Measurements from ENCODE around the gene TNIP3.

The TNIP3 gene

DNA sequence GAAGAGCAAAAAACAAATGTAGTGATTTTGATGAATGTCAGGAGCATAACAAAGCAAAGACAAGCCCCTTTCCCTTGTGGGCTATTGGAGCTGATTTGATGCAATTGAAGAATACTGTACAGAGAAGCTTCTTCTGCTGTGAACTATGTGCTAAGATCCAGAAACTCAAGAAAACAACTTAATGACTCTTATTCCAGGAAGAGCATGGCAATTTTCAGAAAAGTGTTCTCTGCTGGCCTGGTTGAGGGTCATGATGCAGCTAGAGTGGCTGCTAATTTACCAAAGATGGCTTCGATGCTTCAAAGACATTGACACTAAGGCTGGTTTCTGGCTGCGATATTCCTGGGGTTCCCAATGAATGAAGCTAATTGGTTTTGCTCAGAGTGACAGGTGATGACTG is 45.8 kb downstream of the TNIP3 start:
- no peak for TF ChIP-seq ZFX (IDR thresholded peaks at IDR 0.05; ENCODE audit: borderline replicate concordance)
- no peak for TF ChIP-seq CTCF (IDR thresholded peaks at IDR 0.05)
- no peak overlapping the region for H3K27ac ChIP-seq

GRCh38 chr4:121114756-121115155 is 49.4 kb downstream of the TNIP3 start:
- TF ChIP-seq CTCF (IDR thresholded peaks at IDR 0.05) (no peak), ZFX (IDR thresholded peaks at IDR 0.05; ENCODE audit: borderline replicate concordance) (no peak)
- H3K27ac ChIP-seq = no peak overlapping the region

DNA sequence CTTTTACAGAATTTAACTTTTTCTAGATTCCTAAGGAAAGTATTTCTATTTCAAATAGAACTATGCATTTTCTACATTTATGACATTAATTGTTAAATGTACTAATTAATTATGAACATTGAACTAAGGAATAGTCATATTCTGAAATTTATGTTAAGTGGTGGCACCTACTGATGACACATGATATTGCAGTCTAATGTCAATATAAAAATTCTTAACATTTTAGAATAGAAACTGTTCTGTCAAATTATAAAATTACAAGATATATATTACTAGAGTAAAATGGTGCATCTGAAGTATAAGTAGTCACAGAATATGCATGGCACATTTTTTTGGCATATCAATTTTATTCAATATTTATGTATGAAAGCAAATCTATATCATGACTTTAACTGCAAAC is 51.6 kb downstream of the TNIP3 start:
- no peak overlapping the region for H3K27ac ChIP-seq
- TF ChIP-seq CTCF (IDR thresholded peaks at IDR 0.05) (peak; percentile 65), ZFX (IDR thresholded peaks at IDR 0.05; ENCODE audit: borderline replicate concordance) (no peak)

DNA sequence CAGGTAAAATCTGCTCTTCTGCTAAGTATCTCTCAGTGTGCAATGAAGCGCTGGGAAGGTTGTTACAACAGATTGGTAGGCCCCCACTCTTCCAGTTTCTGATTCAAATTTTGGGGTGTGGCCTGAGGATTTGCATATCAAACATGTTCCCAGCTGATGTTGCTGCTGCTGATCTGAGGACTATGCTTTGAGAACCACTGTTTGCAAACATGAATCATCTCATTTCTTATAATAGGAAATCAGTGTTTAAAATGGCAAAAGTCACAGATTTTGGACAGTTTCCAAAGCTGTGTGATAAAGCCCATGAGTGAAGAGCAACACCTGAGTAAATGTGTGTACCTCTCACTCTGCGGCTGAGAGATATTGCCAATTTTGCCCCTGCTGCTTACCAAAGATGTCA is 55.6 kb downstream of the TNIP3 start:
- TF ChIP-seq ZFX (IDR thresholded peaks at IDR 0.05; ENCODE audit: borderline replicate concordance) = no peak
- no peak for TF ChIP-seq CTCF (IDR thresholded peaks at IDR 0.05)

DNA sequence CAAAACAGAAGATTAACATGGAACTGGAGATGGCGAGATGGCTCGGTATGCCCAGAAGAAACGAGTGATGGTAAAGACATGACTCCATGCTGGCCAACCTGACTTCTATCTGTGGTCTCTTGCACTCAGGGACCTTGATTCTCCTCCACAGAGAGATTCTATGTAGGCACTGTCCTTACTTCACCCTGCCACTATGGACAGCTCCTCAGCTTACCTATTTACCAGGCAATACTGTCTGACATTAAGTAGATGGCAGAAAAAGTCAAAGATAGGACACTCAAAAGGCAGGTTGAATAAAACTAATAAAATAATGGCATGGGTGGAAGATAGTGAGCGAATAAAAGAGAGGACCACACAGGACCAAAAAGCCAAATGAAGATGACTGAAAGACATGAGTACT is 56.6 kb downstream of the TNIP3 start:
- TF ChIP-seq CTCF (IDR thresholded peaks at IDR 0.05) (no peak), ZFX (IDR thresholded peaks at IDR 0.05; ENCODE audit: borderline replicate concordance) (no peak)

More for the DNA sequence above, 55.6 kb downstream of the TNIP3 start:
- no peak overlapping the region for H3K27ac ChIP-seq

DNA sequence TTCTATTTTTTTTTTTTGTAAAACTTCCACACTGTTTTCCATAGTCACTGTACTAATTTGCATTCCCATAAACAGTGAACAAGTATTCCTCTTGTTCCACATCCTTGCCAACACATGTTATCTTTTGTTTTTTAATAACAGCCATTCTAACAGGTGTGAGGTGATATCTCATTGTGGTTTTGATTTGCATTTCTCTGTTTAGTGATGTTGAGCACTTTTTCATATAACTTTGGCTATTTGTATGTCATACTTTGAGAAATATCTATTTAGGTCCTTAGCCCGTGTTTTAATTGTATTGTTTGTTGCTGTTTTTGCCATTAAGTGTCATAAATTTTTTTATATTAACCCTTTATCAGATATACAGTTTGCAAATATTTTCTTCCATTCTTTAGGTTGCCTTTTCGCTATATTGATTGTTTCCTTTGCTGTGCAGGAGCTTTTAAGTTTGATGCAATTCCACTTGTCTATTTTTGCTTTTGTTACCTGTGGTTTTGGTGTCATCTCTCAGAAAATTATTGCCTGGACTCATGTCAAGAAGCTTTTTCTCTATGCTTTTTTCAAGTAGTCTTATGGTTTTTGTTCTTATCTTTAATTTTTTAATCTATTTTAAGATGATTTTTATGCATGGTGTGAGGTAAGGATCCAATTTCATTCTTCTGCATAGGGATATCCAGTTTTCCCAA is 63.9 kb downstream of the TNIP3 start:
- no peak overlapping the region for H3K27ac ChIP-seq
- TF ChIP-seq ZFX (IDR thresholded peaks at IDR 0.05; ENCODE audit: borderline replicate concordance) = no peak
- TF ChIP-seq CTCF (IDR thresholded peaks at IDR 0.05) = no peak

More for the DNA sequence above, 56.6 kb downstream of the TNIP3 start:
- H3K27ac ChIP-seq = no peak overlapping the region

DNA sequence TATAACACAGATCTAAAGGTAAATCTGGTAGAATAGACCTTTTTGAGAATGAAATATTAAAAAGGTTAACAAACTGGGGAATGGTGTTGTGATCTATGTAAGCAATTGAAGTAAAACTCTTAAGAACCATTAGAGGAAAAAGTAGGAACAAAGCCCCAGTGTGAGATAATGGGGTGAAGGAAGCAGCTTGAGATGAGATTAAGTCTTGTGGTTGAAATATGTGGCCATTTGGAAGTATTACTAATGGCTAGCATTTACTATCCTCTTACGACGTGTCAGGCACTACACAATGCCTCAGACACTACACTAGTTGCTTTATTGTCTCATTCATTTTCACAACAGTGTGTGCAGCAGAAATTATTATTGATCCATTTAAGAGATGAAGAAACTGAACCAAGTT is 65.9 kb downstream of the TNIP3 start:
- no peak for TF ChIP-seq ZFX (IDR thresholded peaks at IDR 0.05; ENCODE audit: borderline replicate concordance)
- TF ChIP-seq CTCF (IDR thresholded peaks at IDR 0.05) = no peak

More for the DNA sequence above, 65.9 kb downstream of the TNIP3 start:
- no peak overlapping the region for H3K27ac ChIP-seq

Measured in 22Rv1 (cell line).